ENCODE measurements around the gene SCRN3. TPM values are rescaled to one million over a fixed set of nuclear protein-coding genes. Genes with fewer than 3 reads are reported as not detected.

The SCRN3 gene
- total RNA-seq, 1 donor from 2014 or later, result 42.6 TPM

DNA sequence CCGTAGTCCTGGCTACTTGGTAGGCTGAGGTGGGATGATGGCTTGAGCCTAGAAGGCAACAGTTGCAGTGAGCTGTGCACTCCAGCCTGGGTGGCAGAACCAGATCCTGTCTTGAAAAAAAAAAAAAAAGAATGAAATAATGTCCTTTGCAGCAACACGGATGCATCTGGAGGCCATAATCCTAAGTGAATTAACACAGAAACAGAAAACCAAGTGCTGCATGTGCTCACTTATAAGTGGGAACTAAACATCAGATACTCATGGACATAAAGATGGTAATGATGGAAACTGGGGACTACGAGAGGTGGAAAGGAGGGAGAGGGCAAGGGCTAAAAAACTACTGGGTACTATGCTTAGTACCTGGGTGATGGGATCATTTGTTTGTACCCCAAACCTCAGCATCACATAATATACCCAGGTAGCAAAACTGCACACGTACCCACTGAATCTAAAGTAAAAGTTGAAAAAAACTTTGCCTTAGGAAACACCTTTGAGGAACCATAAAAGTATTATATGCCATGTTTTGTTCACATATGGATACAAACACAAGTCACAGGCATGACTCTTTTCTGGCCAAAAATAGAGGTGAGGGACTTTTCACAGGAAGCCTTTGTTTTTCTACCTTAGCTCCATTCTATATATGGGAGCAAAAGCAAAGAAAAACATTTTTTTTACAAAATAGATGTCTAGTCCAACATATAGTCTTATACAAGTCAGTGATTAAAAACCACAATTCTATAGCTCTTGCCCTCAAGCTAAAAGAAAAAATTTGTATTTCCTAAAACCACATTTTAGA, 54.7 kb downstream of the SCRN3 start:
- intact Hi-C loops (cut with DNase I), result no loop called here
- no peak for ATAC-seq

GRCh38 chr2:174454566-174454965, 59.0 kb downstream of the SCRN3 start:
- intact Hi-C loops (cut with DNase I), result no loop called here
- DNase-seq (ENCODE audit: missing footprints), result no peak
- ATAC-seq, result no peak

More for the DNA sequence above, 54.7 kb downstream of the SCRN3 start:
- no peak for DNase-seq (ENCODE audit: missing footprints)

DNA sequence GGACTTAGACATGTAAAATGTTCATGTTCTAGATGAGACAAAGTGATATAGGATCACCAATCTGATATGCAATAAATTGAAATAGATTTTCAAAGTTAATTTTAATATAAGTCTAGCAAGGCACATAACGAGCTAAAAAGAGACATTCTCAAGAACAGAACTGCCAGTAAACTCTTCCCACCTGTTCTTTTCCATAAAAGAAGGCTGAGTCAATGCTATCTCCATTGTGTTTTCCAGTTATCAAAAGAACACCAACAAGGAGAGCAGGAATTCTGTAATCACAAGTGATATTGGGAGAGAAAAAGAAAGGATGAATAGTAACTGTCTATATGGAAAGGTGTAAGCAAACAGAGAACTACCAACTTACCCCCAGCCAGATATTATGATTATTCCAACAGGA, 65.7 kb downstream of the SCRN3 start:
- intact Hi-C loops (cut with DNase I), result loop anchor here (5.0 kb wide), 2 partner anchors 61 to 226 kb away; no protein-coding TSS in a partner anchor
- ATAC-seq, result no peak
- DNase-seq (ENCODE audit: missing footprints), result no peak

GRCh38 chr2:174465327-174465726, 69.8 kb downstream of the SCRN3 start:
- DNase-seq (ENCODE audit: missing footprints) (no peak), ATAC-seq (no peak)
- intact Hi-C loops (cut with DNase I), result no loop called here

DNA sequence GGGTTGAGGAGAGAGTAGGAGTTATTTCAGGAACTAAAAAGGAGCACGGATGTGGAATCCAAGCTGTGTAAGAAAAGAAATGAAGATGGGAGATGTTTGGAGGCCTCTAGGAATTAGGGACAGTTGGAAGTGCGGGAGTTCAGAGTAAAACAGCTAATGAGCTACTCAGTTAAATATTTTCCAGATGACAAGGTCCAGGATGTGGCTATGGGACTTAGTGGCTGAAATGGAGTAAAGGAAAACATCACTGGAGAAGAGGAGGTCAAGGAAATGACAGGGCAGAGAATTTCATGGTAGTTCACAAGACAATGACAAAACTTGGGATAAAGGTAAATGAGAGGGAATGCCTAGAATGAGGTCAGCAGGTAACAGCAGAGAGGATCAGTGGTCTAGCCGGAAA, 78.3 kb downstream of the SCRN3 start:
- DNase-seq (ENCODE audit: missing footprints) (no peak), ATAC-seq (no peak)
- intact Hi-C loops (cut with DNase I), result no loop called here

DNA sequence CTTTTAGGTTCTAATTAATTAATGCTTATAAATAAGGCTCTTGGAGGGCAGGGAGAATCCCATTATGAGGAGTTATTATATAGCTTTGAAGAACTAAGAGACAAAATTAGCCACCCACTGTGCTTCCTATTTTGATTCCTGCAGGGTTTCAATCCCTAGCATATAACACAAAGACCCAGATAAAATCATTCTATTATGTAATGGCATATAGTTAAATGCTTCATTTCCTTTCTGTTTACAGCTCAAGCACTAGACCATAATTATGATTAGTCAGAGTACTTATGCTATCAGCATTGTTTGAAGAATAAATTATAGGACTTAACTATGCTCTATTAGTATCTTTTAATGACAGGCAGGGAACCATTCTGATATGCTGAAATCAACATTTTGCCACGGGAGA, 82.2 kb downstream of the SCRN3 start:
- DNase-seq (ENCODE audit: missing footprints) (no peak), ATAC-seq (no peak)
- intact Hi-C loops (cut with DNase I), result no loop called here

Other genes starting within 250 kb of the SCRN3 start
- 75.5 TPM for gene OLA1, start 147.2 kb upstream of the SCRN3 start, total RNA-seq
- gene SP9, start 60.8 kb upstream of the SCRN3 start, total RNA-seq, result not detected
- gene GPR155, start 91.3 kb downstream of the SCRN3 start, total RNA-seq, result 14.0 TPM
- gene WIPF1, start 202.1 kb downstream of the SCRN3 start, total RNA-seq, result 19.4 TPM

Data from Right ventricle myocardium inferior (tissue), 1 donor.